Keratinocyte (primary cell): ENCODE data around the gene PRPSAP1.

Source experiments
- CTCF ChIP-seq, 3 experiments: IDR thresholded peaks in 1 of 3; conservative IDR thresholded peaks in 1 of 3; optimal IDR thresholded peaks in 1 of 3; 2 replicates in 2 of 3; 3 replicates in 1 of 3; pipeline versions ENCODE3 to v1.5.1; 2011; ENCODE audit warnings: low read length in 3 of 3, mild to moderate bottlenecking in 3 of 3, moderate library complexity in 2 of 3, control low read depth in 1 of 3, inconsistent platforms in 1 of 3; ENCODE audit not compliant: insufficient read depth in 2 of 3; ENCODE audit errors: extremely low read depth in 1 of 3
- EZH2 ChIP-seq: IDR thresholded peaks from one replicate; pipeline ENCODE4 v1.6.1; 2012; ENCODE audit warnings: inconsistent platforms, mild to moderate bottlenecking, low read length, moderate library complexity

- TF ChIP-seq CTCF (optimal IDR thresholded peaks at IDR 0.05 in 1 of 3, IDR thresholded peaks at IDR 0.05 in 1 of 3, conservative IDR thresholded peaks at IDR 0.05 in 1 of 3; ENCODE audit: extremely low read depth in 1 of 3, insufficient read depth in 2 of 3, low read length in 3 of 3) = no peak
- TF ChIP-seq EZH2 = no peak
Measured at GRCh38 chr17:76297436-76297835, 56.3 kb downstream of the PRPSAP1 start.
